Measurements from ENCODE around the gene AFDN.

The AFDN gene

GRCh38 chr6:167912494-167912893, 85.8 kb downstream of the AFDN start:
- DNase-seq: no peak

- no peak for DNase-seq
These were observed 87.0 kb downstream of the AFDN start for GRCh38 chr6:167913699-167914098.

- no peak for DNase-seq
These were observed 88.4 kb downstream of the AFDN start for GRCh38 chr6:167915139-167915538.

- DNase-seq: no peak
These were observed 90.9 kb downstream of the AFDN start for GRCh38 chr6:167917551-167918154.

GRCh38 chr6:167918548-167919278, 92.0 kb downstream of the AFDN start:
- DNase-seq: no peak

GRCh38 chr6:167919349-167919748, 92.6 kb downstream of the AFDN start:
- DNase-seq: peak in 9 of 51 donors; percentile 11 to 39 (median 20)

GRCh38 chr6:167920165-167920564, 93.5 kb downstream of the AFDN start:
- peak in 10 of 51 donors; percentile 8 to 54 (median 24) for DNase-seq

- DNase-seq: peak in 1 of 51 donors; percentile 31
These were observed 95.1 kb downstream of the AFDN start for GRCh38 chr6:167921831-167922230.

GRCh38 chr6:167925026-167925425, 98.3 kb downstream of the AFDN start:
- DNase-seq: peak in 1 of 51 donors; percentile 18

GRCh38 chr6:167927246-167927645, 100.5 kb downstream of the AFDN start:
- DNase-seq: no peak

GRCh38 chr6:167928111-167928510, 101.4 kb downstream of the AFDN start:
- DNase-seq: no peak

- DNase-seq: no peak
These were observed 103.6 kb downstream of the AFDN start for GRCh38 chr6:167930295-167930694.

GRCh38 chr6:167932468-167933276, 106.0 kb downstream of the AFDN start:
- DNase-seq: no peak

- no peak for DNase-seq
These were observed 106.6 kb downstream of the AFDN start for GRCh38 chr6:167933290-167933689.

GRCh38 chr6:167933847-167934246, 107.1 kb downstream of the AFDN start:
- no peak for DNase-seq

- no peak for DNase-seq
These were observed 107.7 kb downstream of the AFDN start for GRCh38 chr6:167934426-167934864.

GRCh38 chr6:167936051-167936450, 109.3 kb downstream of the AFDN start:
- DNase-seq: no peak

- no peak for DNase-seq
These were observed 110.6 kb downstream of the AFDN start for GRCh38 chr6:167937301-167937700.

GRCh38 chr6:167937948-167938911, 111.5 kb downstream of the AFDN start:
- DNase-seq: no peak

- DNase-seq: no peak
These were observed 115.1 kb downstream of the AFDN start for GRCh38 chr6:167941822-167942221.

- no peak for DNase-seq
These were observed 117.4 kb downstream of the AFDN start for GRCh38 chr6:167944130-167944529.

Data from hypothalamus (tissue), 51 donors.